Thoracic aorta (tissue), 2 donors: ENCODE results near the gene BLM. TPM values are rescaled to one million over a fixed set of nuclear protein-coding genes. Genes with fewer than 3 reads are reported as not detected.

Experiments
- ATAC-seq: fragments of 150-250 bp; one replicate; pipeline ENCODE4 v1.8.0; 2017; ENCODE audit warnings: low read depth; ENCODE audit not compliant: insufficient number of reproducible peaks, low FRiP score
- DNase-seq: peaks from one replicate; pipeline ENCODE4 v3.0.0-alpha.2; 2020; ENCODE audit warnings: low spot score
- H3K27ac ChIP-seq, 2 donors: fragments of 200-600 bp; sonication (generic); 1 replicate in 1 of 2; 2 replicates in 1 of 2; pipeline ENCODE4 v1.5.1; 2016; ENCODE audit warnings: mild to moderate bottlenecking in 2 of 2, moderate library complexity in 2 of 2
- H3K27me3 ChIP-seq: fragments of 200-600 bp; sonication (generic); replicated peaks from 2 replicates; pipeline ENCODE4 v1.6.0; 2016; ENCODE audit warnings: mild to moderate bottlenecking; ENCODE audit not compliant: insufficient read depth
- H3K36me3 ChIP-seq: fragments of 200-600 bp; sonication (generic); one replicate; pipeline ENCODE4 v1.5.1; 2016
- H3K4me1 ChIP-seq, 2 donors: fragments of 200-600 bp; sonication (generic); 1 replicate in 1 of 2; 2 replicates in 1 of 2; pipeline versions ENCODE4 v1.5.1 to v1.6.0; 2016; ENCODE audit warnings: low read depth in 2 of 2, mild to moderate bottlenecking in 1 of 2; ENCODE audit not compliant: control insufficient read depth in 1 of 2
- H3K4me3 ChIP-seq: fragments of 200-600 bp; sonication (generic); 2 replicates; pipeline ENCODE4 v1.5.1; 2016; ENCODE audit warnings: mild to moderate bottlenecking
- H3K9me3 ChIP-seq: fragments of 200-600 bp; sonication (generic); 2 replicates; pipeline ENCODE4 v1.5.1; 2016
- CTCF ChIP-seq: fragments of 200-600 bp; sonication (generic); IDR thresholded peaks from one replicate; pipeline ENCODE4 v1.5.1; 2019; ENCODE audit warnings: antibody characterized with exemption
- total RNA-seq, 2 donors: library from RNA; depleted of rRNA; stranded (reverse); fragments of >200 nt; gene quantifications; one replicate each; pipeline versions ENCODE4 v1.1.0 to v1.2.3, GENCODE V29; 2016

The BLM gene
- total RNA-seq, 2 donors from 2014 or later = 0.49 to 0.81 TPM

DNA sequence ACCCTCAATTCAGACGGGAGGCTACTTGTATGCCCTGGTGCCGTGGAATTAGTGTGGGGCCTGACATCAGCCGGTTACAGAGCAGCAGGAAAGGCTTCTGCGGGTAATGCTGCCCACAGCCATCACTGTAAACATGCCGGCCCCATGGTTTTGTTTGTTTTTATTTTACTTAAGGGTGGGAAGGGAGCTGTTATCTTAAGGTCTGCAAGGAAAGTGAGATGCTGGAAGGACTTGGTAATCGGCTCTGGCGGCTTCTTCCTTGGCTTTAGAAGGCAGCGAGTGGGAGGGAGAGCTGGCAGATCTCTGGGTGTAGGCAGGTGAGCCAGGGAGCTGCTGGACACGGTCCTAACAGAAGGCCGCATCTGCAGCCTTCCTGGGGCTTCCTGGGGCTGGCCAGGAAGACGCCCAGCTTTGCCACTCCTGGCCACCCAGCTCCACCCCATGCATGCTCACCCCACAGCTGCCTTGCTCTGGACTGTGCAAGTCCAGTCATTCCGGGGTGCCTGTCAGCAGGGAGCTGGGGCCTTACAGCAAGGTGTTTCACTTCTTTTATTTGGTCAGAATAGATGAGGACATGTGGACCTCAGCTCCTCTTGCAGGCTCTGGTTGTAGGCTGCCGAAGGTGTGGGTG is 97.2 kb downstream of the BLM start:
- no peaks in the 10 kb centered on the region for H3K27me3 ChIP-seq
- no peaks in the 10 kb centered on the region for H3K9me3 ChIP-seq
- ATAC-seq (no peak), DNase-seq (no peak)
- H3K4me3 ChIP-seq = no peak overlapping the region
- TF ChIP-seq CTCF = no peak
- no peaks in the 10 kb centered on the region for H3K36me3 ChIP-seq
- no peak overlapping the region for H3K27ac ChIP-seq
- peaks cover 0 to 11% of the 10 kb centered on the region in 2 donors for H3K4me1 ChIP-seq

DNA sequence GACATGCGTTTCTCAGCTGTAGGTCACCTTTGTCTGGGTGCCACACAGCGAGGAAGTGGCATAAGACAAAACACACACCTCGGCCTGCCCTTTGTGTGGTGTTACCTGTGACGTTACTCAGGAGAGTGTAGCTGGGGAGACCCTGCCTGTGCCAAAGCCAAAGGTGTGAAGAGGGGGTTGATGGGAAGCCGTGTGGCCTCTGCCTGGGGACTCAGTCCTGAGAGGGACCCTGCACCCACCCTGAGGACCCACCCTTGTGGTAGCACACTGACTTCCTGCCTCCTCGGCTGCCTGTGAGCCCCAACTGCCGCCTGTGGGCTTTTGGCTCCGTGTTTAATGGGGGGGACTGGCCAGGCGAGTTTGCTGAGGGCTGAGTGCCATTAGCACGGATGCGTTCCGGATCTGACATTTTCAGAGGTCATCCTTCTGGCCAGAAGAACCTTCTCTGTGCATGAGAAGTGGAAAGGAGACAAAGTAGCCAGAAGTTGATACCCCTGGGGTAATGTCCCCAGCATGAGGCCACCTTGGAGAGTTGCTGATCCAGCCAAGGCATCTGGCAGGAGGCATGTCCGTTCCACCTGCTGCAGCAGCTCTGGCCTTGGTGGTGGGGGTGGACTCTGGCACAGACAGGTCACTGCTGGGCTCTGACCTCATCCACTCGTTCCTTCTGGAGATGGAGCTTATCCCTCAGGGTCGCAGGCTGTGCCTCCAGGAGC is 99.4 kb downstream of the BLM start:
- ATAC-seq = no peak
- no peaks in the 10 kb centered on the region for H3K36me3 ChIP-seq
- no peak overlapping the region for H3K27ac ChIP-seq
- H3K9me3 ChIP-seq = no peaks in the 10 kb centered on the region
- no peak for DNase-seq
- H3K4me1 ChIP-seq = peaks cover 0 to 11% of the 10 kb centered on the region in 2 donors
- no peak for TF ChIP-seq CTCF
- H3K4me3 ChIP-seq = no peak overlapping the region
- no peaks in the 10 kb centered on the region for H3K27me3 ChIP-seq

DNA sequence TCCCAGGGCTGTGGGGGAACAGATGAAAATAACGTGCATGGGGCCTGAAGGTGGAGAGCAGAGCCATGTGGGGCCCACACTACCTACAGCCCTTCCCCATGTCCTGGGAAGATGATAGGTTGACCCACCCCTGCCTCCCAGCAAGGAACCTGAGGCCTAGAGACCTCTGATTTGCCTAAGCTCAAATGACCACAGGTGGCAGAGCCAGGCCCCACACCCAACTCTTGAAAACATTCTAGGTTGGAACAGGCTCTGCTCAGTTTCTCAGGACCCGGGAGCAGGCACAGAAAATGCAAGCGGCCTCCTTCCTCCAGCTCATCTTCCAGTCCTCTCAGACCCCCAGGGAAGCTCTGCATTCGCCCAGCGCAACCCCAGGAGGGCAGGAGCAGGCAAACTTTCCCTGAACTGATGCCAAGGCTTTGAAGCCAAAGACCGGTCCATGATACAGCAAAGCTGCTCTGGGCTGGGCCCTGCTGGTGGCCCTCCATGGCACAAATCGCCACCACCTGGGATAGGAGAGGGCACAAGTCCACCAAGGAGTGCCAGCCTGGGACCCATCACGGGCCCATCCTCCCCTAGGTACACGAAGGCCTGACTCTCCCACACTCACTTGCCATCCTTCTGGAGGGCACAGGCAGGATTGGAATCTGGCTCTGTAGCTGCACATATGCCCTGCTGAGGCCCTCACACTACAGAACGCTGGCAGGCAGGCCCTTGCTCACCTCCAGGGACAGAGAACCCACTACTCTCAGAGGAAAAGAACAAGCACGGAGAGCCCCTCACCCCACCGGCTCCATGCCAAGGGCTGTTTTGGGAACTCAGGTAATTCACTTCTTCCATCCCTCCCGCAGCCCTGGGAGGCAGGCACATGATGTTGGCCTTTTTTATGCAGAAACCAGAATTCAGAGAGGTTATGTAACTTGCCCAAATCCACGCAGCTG is 100.2 kb downstream of the BLM start:
- Histone ChIP-seq H3K36me3 (no peaks in the 10 kb centered on the region), H3K27me3 (no peaks in the 10 kb centered on the region), H3K9me3 (no peaks in the 10 kb centered on the region), H3K4me3 (no peak overlapping the region), H3K27ac (no peak overlapping the region), H3K4me1 (peaks cover 0 to 11% of the 10 kb centered on the region in 2 donors)
- no peak for DNase-seq
- ATAC-seq = no peak
- TF ChIP-seq CTCF = no peak

DNA sequence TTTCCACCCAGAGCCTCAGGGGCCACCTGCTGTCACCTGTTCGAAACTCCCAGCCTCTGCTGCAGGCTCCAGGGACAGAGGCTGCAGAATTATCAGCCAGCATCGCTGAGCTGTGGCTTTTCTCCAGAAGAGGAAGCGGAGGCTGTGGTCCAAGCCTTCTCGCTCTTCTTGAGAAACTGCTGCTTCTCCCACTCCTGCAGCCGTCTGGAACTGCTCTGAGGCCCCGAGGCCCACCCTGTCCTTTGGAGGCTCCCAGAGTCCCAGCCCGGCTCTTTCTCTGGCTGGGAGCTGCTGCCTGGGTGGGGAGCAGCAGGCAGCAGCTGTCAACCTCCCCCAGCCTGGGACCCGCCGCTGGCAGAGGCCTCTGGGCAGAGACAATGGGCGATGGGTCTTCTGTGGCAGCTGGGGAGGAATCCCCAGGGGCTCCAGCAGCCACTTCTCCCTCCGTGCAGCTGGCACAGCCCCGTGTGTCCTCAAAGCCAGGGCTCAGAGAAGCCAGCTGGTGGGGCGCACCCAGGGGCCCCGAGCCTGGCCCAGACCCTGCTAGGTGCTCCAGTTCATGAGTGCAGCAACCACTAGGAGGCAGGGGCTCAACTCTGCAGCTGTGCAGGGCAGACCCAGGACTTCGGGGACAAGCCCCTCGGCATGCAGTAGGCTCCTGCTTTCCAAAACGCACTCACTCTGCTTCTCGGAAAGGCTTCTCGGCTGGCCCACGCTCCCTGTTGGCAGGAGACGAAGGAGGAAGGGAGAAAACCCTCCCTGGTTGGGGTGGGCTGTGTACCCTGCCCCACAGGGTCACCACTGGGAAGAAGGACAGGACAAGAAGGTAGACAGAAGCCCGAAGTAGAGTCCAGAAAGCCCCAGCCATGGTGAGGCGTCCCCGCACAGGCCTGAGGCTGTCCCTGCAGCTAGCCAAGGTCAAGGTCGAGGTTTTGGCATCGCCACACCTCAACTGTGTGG is 101.4 kb downstream of the BLM start:
- Histone ChIP-seq H3K4me3 (no peak overlapping the region), H3K27me3 (no peaks in the 10 kb centered on the region), H3K36me3 (no peaks in the 10 kb centered on the region), H3K9me3 (no peaks in the 10 kb centered on the region), H3K4me1 (peaks cover 0 to 11% of the 10 kb centered on the region in 2 donors), H3K27ac (no peak overlapping the region)
- ATAC-seq (no peak), DNase-seq (no peak)
- TF ChIP-seq CTCF = no peak
